ENCODE measurements around the gene WNT7A.

WNT7A gene

GRCh38 chr3:13865581-13865980 is 14.3 kb downstream of the WNT7A start:
- no peak for DNase-seq (ENCODE audit: low read depth)
- H3K4me3 ChIP-seq (ENCODE audit: low read depth, low read length), result no peak overlapping the region
- TF ChIP-seq CTCF (IDR thresholded peaks at IDR 0.05; ENCODE audit: insufficient read depth, low read depth, low read length, missing control alignments), result no peak

GRCh38 chr3:13865106-13865505 is 14.8 kb downstream of the WNT7A start:
- no peak overlapping the region for H3K4me3 ChIP-seq (ENCODE audit: low read depth, low read length)
- TF ChIP-seq CTCF (IDR thresholded peaks at IDR 0.05; ENCODE audit: insufficient read depth, low read depth, low read length, missing control alignments), result no peak
- DNase-seq (ENCODE audit: low read depth), result no peak

GRCh38 chr3:13863965-13864595 is 15.8 kb downstream of the WNT7A start:
- no peak overlapping the region for H3K4me3 ChIP-seq (ENCODE audit: low read depth, low read length)
- TF ChIP-seq CTCF (IDR thresholded peaks at IDR 0.05; ENCODE audit: insufficient read depth, low read depth, low read length, missing control alignments), result no peak
- DNase-seq (ENCODE audit: low read depth), result no peak

- DNase-seq (ENCODE audit: low read depth), result no peak
- TF ChIP-seq CTCF (IDR thresholded peaks at IDR 0.05; ENCODE audit: insufficient read depth, low read depth, low read length, missing control alignments), result no peak
- H3K4me3 ChIP-seq (ENCODE audit: low read depth, low read length), result no peak overlapping the region
These were observed 16.4 kb downstream of the WNT7A start for GRCh38 chr3:13863382-13863952.

- no peak for TF ChIP-seq CTCF (IDR thresholded peaks at IDR 0.05; ENCODE audit: insufficient read depth, low read depth, low read length, missing control alignments)
- no peak for DNase-seq (ENCODE audit: low read depth)
- no peak overlapping the region for H3K4me3 ChIP-seq (ENCODE audit: low read depth, low read length)
These were observed 18.4 kb downstream of the WNT7A start for GRCh38 chr3:13861461-13861860.

GRCh38 chr3:13860001-13860400 is 19.9 kb downstream of the WNT7A start:
- TF ChIP-seq CTCF (IDR thresholded peaks at IDR 0.05; ENCODE audit: insufficient read depth, low read depth, low read length, missing control alignments), result no peak
- no peak overlapping the region for H3K4me3 ChIP-seq (ENCODE audit: low read depth, low read length)
- no peak for DNase-seq (ENCODE audit: low read depth)
